Midbrain (tissue), 1 donor: ENCODE data around the gene ADAMTSL1.

Source experiments
- DNase-seq: peaks from one replicate; lab custom pipeline; 2025; lab: John Stamatoyannopoulos, UW

The ADAMTSL1 gene

GRCh38 chr9:18941060-18941740 lies 467.2 kb downstream of the ADAMTSL1 start:
- DNase-seq: no peak

- no peak for DNase-seq
Measured at GRCh38 chr9:18942801-18943200, 468.8 kb downstream of the ADAMTSL1 start.

GRCh38 chr9:18947892-18948339 lies 474.0 kb downstream of the ADAMTSL1 start:
- DNase-seq: no peak

GRCh38 chr9:18951936-18952335 lies 478.0 kb downstream of the ADAMTSL1 start:
- no peak for DNase-seq

- DNase-seq: no peak
Measured at GRCh38 chr9:18955626-18956025, 481.7 kb downstream of the ADAMTSL1 start.
